Ovary (tissue), 3 donors: Measurements from ENCODE around the gene RNH1.

ENCODE experiments used
- EP300 ChIP-seq: sonication (generic); formaldehyde crosslinking; IDR thresholded peaks from one replicate; pipeline ENCODE4 v1.6.1; 2017; ENCODE audit warnings: antibody characterized with exemption
- POLR2A ChIP-seq: fragments of 450-650 bp; IDR thresholded peaks from one replicate; pipeline ENCODE4 v1.6.1; 2017; ENCODE audit warnings: antibody characterized with exemption, mild to moderate bottlenecking, moderate library complexity
- TF ChIP-seq, protein P1 (sequence below), 3 donors: fragments of 450-650 bp in 2 of 3; fragments of 200-600 bp in 1 of 3; IDR thresholded peaks; one replicate each; pipeline versions ENCODE4 v1.5.1 to v1.8.0; 2016 to 2022; ENCODE audit warnings: antibody characterized with exemption in 3 of 3, mild to moderate bottlenecking in 1 of 3
- donor health status: DM: no; HTN: no; CAD: no.

DNA sequence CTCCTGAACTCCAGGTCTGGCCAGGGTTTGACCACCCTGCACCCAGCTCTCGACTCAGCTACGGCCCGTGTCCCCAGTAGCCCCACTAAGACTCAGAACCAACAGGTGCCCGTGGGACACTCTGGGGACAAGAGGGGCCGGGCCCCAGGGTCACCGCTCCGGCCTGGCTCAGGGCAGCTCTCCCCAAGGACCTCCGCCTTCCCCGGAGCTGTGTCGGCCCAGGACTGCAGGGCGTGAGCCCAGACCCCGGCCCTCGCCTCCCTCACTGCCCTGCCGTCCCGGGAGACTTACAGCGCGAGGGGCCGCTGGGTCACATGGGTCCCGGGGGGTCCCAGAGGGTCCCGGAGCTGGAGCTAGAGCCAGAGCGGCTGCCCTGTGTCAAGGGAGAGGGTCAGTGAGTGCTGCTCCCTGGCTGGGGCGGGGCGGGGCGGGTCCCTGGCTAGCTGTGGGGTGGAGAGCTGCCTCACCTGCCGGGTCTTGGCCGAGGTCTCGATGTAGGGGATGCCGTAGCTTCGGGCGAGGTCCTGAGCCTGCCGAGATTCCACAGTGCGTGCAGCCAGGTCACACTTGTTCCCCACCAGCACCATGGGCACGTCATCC, 26.0 kb upstream of the RNH1 start:
- TF ChIP-seq POLR2A (no peak), EP300 (no peak)
- TF ChIP-seq, protein P1, sequence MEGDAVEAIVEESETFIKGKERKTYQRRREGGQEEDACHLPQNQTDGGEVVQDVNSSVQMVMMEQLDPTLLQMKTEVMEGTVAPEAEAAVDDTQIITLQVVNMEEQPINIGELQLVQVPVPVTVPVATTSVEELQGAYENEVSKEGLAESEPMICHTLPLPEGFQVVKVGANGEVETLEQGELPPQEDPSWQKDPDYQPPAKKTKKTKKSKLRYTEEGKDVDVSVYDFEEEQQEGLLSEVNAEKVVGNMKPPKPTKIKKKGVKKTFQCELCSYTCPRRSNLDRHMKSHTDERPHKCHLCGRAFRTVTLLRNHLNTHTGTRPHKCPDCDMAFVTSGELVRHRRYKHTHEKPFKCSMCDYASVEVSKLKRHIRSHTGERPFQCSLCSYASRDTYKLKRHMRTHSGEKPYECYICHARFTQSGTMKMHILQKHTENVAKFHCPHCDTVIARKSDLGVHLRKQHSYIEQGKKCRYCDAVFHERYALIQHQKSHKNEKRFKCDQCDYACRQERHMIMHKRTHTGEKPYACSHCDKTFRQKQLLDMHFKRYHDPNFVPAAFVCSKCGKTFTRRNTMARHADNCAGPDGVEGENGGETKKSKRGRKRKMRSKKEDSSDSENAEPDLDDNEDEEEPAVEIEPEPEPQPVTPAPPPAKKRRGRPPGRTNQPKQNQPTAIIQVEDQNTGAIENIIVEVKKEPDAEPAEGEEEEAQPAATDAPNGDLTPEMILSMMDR (IDR thresholded peaks at IDR 0.05): no peak
